Measurements from ENCODE around the gene TEKT5. TPM values are rescaled to one million over a fixed set of nuclear protein-coding genes. Genes with fewer than 3 reads are reported as not detected.
A peak's percentile ranks its signal among the peaks of the same experiment; 100 is the strongest.
"Not testable (repeated sequence)": the region's sequence is repeated elsewhere in the genome, so short reads cannot be mapped to it uniquely, and the experiment has no call there.

The TEKT5 gene
- total RNA-seq: 1 to 10 TPM in 1 of 6 experiments, under 1 TPM in 3, not detected in 2; 0.20 to 1.3 (median 0.69) TPM
- long read RNA-seq: 0 reads

GRCh38 chr16:10694830-10695229, at the start of gene TEKT5:
Gene TEKT5 (minus strand): TSS chr16:10694930. CDS start chr16:10694873, 57 bp downstream.
- intact Hi-C loops (cut with DNase I): no loop called here
- Histone ChIP-seq H3K9me3 (no peaks in the 10 kb centered on the region), H3K4me1 (no peaks in the 10 kb centered on the region), H3K27me3 (no peaks in the 10 kb centered on the region), H3K36me3 (no peaks in the 10 kb centered on the region), H3K27ac (no peak within 1 kb of the TSS), H3K4me3 (no peak within 1 kb of the TSS)
- DNase-seq (no peak), ATAC-seq (no peak)
- WGBS (ENCODE audit: insufficient coverage, low coverage, low lambda C conversion rate, missing lambda C conversion rate): 84% methylated on average over 3 of the region's 5 CpGs
- TF ChIP-seq CTCF (IDR thresholded peaks at IDR 0.05): no peak
- no peak for TF ChIP-seq POLR2A (IDR thresholded peaks at IDR 0.05)

DNA sequence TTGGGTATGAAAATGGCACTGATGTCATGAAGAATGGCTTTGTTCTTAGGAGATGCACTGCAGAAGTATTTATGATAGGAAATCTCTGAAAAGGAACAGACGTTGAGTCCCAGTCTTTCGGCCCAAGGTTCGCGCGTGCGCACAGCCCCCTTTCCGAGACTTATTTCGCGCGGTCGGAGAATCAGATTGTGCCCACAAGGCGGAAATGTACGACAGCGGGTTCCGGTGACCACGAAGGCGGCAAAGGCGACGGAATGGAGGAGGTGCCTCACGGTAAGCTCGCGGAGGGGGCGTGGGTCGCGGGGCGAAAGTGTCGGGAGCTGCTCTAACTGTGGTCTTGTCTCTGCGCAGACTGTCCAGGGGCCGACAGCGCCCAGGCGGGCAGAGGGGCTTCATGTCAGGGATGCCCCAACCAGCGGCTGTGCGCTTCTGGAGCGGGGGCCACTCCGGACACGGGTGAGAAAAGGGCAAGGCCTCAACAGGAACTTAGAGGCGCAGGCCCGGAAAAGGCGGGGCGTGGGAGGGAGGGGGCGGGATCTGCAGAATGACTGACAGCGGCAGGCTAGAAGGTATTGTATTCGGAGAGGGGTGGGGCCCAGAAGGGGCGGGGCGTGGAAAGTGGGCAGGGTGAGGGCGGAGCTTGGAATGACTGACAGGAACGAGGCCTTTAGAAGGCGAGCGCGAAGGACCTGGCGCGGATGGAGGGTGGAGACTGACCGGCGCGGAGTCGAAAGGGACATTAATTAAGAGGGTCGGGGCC, 49.1 kb upstream of the TEKT5 start, which contains the start of gene NUBP1:
Gene NUBP1 (plus strand): TSS at position 233 of the 760 bp plus-strand sequence. CDS start 22 bp downstream, at position 255.
- peak; percentile 94 for TF ChIP-seq POLR2A (IDR thresholded peaks at IDR 0.05)
- TF ChIP-seq CTCF (IDR thresholded peaks at IDR 0.05): no peak
- Histone ChIP-seq H3K9me3 (no peaks in the 10 kb centered on the region), H3K4me3 (peak within 1 kb of the TSS; percentile 40 to 77 (median 76)), H3K36me3 (peaks cover 0 to 17% (median 6%) of the 10 kb centered on the region in 4 donors), H3K27me3 (no peaks in the 10 kb centered on the region), H3K27ac (peak within 1 kb of the TSS; percentile 91 to 97 (median 96)), H3K4me1 (peaks cover 0 to 16% (median 2%) of the 10 kb centered on the region in 4 donors)
- ATAC-seq: peak; percentile 95 to 98 (median 96)
- peak; percentile 99 to 100 (median 100) for DNase-seq
- intact Hi-C loops (cut with DNase I): no loop called here
- WGBS (ENCODE audit: insufficient coverage, low coverage, low lambda C conversion rate, missing lambda C conversion rate): under 1% methylated on average over 37 of the region's 57 CpGs

DNA sequence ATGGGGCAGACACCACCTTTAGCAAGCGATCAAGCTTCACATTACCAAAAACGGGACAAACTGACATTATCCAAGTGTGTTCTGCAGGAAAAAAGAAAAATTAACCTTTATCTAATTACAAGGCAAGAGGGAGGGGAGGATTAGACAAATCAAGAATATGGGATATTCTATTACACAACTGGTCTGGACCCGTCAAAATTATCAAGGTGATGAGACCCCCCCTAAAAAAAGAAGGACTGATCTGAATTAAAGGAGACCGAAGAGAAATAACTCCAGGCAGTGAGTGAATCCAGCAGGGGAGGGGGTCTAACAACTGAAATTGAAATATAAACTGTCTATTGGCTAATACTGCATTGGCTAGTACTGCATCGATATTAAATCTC, 48.5 kb upstream of the TEKT5 start:
- Histone ChIP-seq H3K27ac (peak overlapping the region; percentile 91 to 97 (median 96)), H3K4me1 (peaks cover 0 to 21% (median 5%) of the 10 kb centered on the region in 4 donors), H3K4me3 (peak overlapping the region; percentile 40 to 77 (median 76)), H3K9me3 (no peaks in the 10 kb centered on the region), H3K27me3 (no peaks in the 10 kb centered on the region), H3K36me3 (peaks cover 0 to 13% (median 3%) of the 10 kb centered on the region in 4 donors)
- WGBS (ENCODE audit: insufficient coverage, low coverage, low lambda C conversion rate, missing lambda C conversion rate): 26% methylated on average over 5 of the region's 5 CpGs
- intact Hi-C loops (cut with DNase I): no loop called here
- TF ChIP-seq CTCF (IDR thresholded peaks at IDR 0.05) (no peak), POLR2A (IDR thresholded peaks at IDR 0.05) (no peak)
- ATAC-seq (no peak), DNase-seq (no peak)

GRCh38 chr16:10741844-10742243, 47.1 kb upstream of the TEKT5 start:
- intact Hi-C loops (cut with DNase I): no loop called here
- TF ChIP-seq CTCF (IDR thresholded peaks at IDR 0.05) (no peak), POLR2A (IDR thresholded peaks at IDR 0.05) (no peak)
- Histone ChIP-seq H3K27me3 (no peaks in the 10 kb centered on the region), H3K27ac (peak overlapping the region in 1 of 3 donors; percentile 45), H3K4me1 (peaks cover 0 to 34% (median 14%) of the 10 kb centered on the region in 4 donors), H3K36me3 (no peaks in the 10 kb centered on the region), H3K4me3 (no peak overlapping the region), H3K9me3 (no peaks in the 10 kb centered on the region)
- 35% methylated on average over 3 of the region's 4 CpGs for WGBS (ENCODE audit: insufficient coverage, low coverage, low lambda C conversion rate, missing lambda C conversion rate)
- DNase-seq: peak; percentile 68 to 89 (median 80)
- ATAC-seq: peak in 2 of 4 donors; percentile 6 to 8

DNA sequence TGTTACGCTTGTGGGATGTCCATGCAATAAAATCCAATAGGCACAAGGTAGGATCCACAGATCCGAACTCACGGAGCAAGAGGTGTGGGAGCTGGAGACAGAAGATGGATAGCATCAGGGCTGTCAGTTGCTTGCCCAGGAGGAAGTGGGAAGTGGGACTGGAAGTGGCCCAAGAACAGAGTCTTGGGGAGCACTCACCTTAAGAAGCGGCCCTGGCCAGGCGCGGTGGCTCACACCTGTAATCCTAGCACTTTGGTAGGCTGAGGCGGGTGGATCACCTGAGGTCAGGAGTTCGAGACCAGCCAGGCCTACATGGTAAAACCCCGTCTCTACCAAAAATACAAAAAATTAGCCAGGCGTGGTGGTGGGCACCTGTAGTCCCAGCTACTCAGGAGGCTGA, 46.5 kb upstream of the TEKT5 start:
- peak in 1 of 3 donors; percentile 42 for DNase-seq
- ATAC-seq; H3K36me3 ChIP-seq; H3K9me3 ChIP-seq; intact Hi-C loops (cut with DNase I); H3K27me3 ChIP-seq; H3K4me3 ChIP-seq; H3K27ac ChIP-seq: not testable (repeated sequence)
- WGBS (ENCODE audit: insufficient coverage, low coverage, low lambda C conversion rate, missing lambda C conversion rate): 86% methylated on average over 4 of the region's 10 CpGs
- peaks cover 0 to 40% (median 14%) of the 10 kb centered on the region in 4 donors for H3K4me1 ChIP-seq

Data from right lobe of liver (tissue), 6 donors.